GM12878 (cell line): ENCODE data around the gene IFI35. TPM values are rescaled to one million over a fixed set of nuclear protein-coding genes. Genes with fewer than 3 reads are reported as not detected.

Experiments
- CREB1 ChIP-seq: IDR thresholded peaks from 2 replicates; pipeline ENCODE4 v1.6.1; 2012; ENCODE audit warnings: low read depth, mild to moderate bottlenecking, inconsistent platforms
- EP300 ChIP-seq, 2 experiments: fragments of 150-350 bp in 1 of 2; IDR thresholded peaks; 2 replicates each; pipeline ENCODE4 v1.6.1; 2011 to 2012; ENCODE audit warnings: low read depth in 2 of 2, low read length in 2 of 2, borderline replicate concordance in 1 of 2, improper control_type of control experiment in 1 of 2, inconsistent platforms in 1 of 2; ENCODE audit not compliant: control insufficient read depth in 1 of 2
- FOXK2 ChIP-seq: fragments of 450-650 bp; IDR thresholded peaks from 2 replicates; pipeline ENCODE4 v1.6.1; 2017; ENCODE audit warnings: mild to moderate bottlenecking, moderate library complexity
- IKZF1 ChIP-seq: fragments of 450-650 bp; conservative IDR thresholded peaks from 2 replicates; pipeline ENCODE4 v1.6.1; 2017; ENCODE audit warnings: antibody characterized with exemption, mild to moderate bottlenecking
- NBN ChIP-seq: fragments of 450-650 bp; IDR thresholded peaks from 2 replicates; pipeline ENCODE4 v1.6.1; 2016
- NFIC ChIP-seq: IDR thresholded peaks from 2 replicates; pipeline ENCODE4 v1.6.1; 2012; ENCODE audit warnings: low read depth, mild to moderate bottlenecking, inconsistent platforms, low read length, moderate library complexity
- NR2F1 ChIP-seq: fragments of 450-650 bp; conservative IDR thresholded peaks from 2 replicates; pipeline ENCODE4 v1.6.1; 2017; ENCODE audit warnings: mild to moderate bottlenecking
- PAX8 ChIP-seq: fragments of 450-650 bp; IDR thresholded peaks from 2 replicates; pipeline ENCODE4 v1.6.1; 2017; ENCODE audit warnings: mild to moderate bottlenecking, moderate library complexity
- RUNX3 ChIP-seq: IDR thresholded peaks from 2 replicates; pipeline ENCODE4 v1.6.1; 2012; ENCODE audit warnings: low read length, inconsistent platforms
- SP1 ChIP-seq: IDR thresholded peaks from one replicate; pipeline ENCODE4 v1.6.1; 2011; ENCODE audit warnings: low read depth, low read length
- STAT3 ChIP-seq: IDR thresholded peaks from 2 replicates; pipeline ENCODE4 v1.6.1; 2011; ENCODE audit warnings: low read depth, low read length, improper control_type of control experiment
- TAF1 ChIP-seq: IDR thresholded peaks from 2 replicates; pipeline ENCODE4 v1.6.1; 2011; ENCODE audit warnings: mild to moderate bottlenecking, low read depth, low read length, borderline replicate concordance
- TBL1XR1 ChIP-seq: IDR thresholded peaks from 2 replicates; pipeline ENCODE4 v1.6.1; 2012; ENCODE audit warnings: low read depth, low read length, improper control_type of control experiment
- TCF12 ChIP-seq: IDR thresholded peaks from 2 replicates; pipeline ENCODE4 v1.6.1; 2011; ENCODE audit warnings: low read depth, mild to moderate bottlenecking, low read length
- WRNIP1 ChIP-seq: IDR thresholded peaks from 2 replicates; pipeline ENCODE4 v1.6.1; 2011; ENCODE audit warnings: low read depth, low read length, improper control_type of control experiment, borderline replicate concordance
- ZBTB4 ChIP-seq: fragments of 450-650 bp; formaldehyde crosslinking; IDR thresholded peaks from 2 replicates; pipeline ENCODE4 v1.4.0; 2022; ENCODE audit warnings: mild to moderate bottlenecking, moderate library complexity
- ZNF217 ChIP-seq: fragments of 450-650 bp; IDR thresholded peaks from 2 replicates; pipeline ENCODE4 v1.6.1; 2017; ENCODE audit warnings: antibody characterized with exemption, mild to moderate bottlenecking
- ZNF384 ChIP-seq: IDR thresholded peaks from 2 replicates; pipeline ENCODE4 v1.6.1; 2012; ENCODE audit warnings: low read depth, mild to moderate bottlenecking, low read length, improper control_type of control experiment, borderline replicate concordance
- polyA plus RNA-seq, 11 experiments: library from polyadenylated mRNA; depleted of rRNA in 4 of 11; unstranded in 6 of 11; stranded (reverse) in 5 of 11; fragments of >200 nt; fragmentation: Nextera tagmentation in 4 of 11; fragmentation: Illumina TruSeq in 1 of 11; extraction: Ambion mirVana in 4 of 11; extraction: Trizol in 1 of 11; gene quantifications; 1 replicate in 1 of 11; 2 replicates in 10 of 11; pipeline versions ENCODE4 v1.2.1 to v1.2.3, GENCODE V29; 2011 to 2016; ENCODE audit warnings: inconsistent platforms in 2 of 11, missing spikeins in 2 of 11, low read depth in 1 of 11
- total RNA-seq, 4 experiments: library from RNA; depleted of rRNA in 3 of 4; stranded (reverse); fragments of >200 nt in 3 of 4; fragmentation: Illumina TruSeq in 1 of 4; extraction: Trizol in 1 of 4; gene quantifications; 2 replicates each; pipeline versions ENCODE4 v1.2.1 to v1.2.3, GENCODE V29; 2013 to 2021
- TF ChIP-seq, protein P1 (sequence below): IDR thresholded peaks from 2 replicates; pipeline ENCODE4 v1.6.1; 2011; ENCODE audit warnings: borderline replicate concordance, low read depth, mild to moderate bottlenecking, moderate library complexity, low read length; ENCODE audit not compliant: insufficient read depth, poor library complexity, severe bottlenecking
- TF ChIP-seq, protein P2 (sequence below): IDR thresholded peaks from 2 replicates; pipeline ENCODE4 v1.6.1; 2012; ENCODE audit warnings: low read depth, low read length, improper control_type of control experiment
- TF ChIP-seq, protein P3 (sequence below): fragments of 450-650 bp; IDR thresholded peaks from 2 replicates; pipeline ENCODE4 v1.6.1; 2017; ENCODE audit warnings: low read depth, mild to moderate bottlenecking, moderate library complexity
- TF ChIP-seq, protein P4 (sequence below): IDR thresholded peaks from 2 replicates; pipeline ENCODE4 v1.6.1; 2011; ENCODE audit warnings: low read depth, mild to moderate bottlenecking, low read length, moderate library complexity, borderline replicate concordance; ENCODE audit errors: extremely low read depth
- TF ChIP-seq, protein P5 (sequence below): fragments of 450-650 bp; IDR thresholded peaks from 2 replicates; pipeline ENCODE4 v1.6.1; 2016; ENCODE audit warnings: mild to moderate bottlenecking

The IFI35 gene
- total and polyA plus RNA-seq, 10 of the 15 experiments (the other 5 are each of a cell fraction or from before 2014, with no cell fraction given) = 18.4 to 92.2 (median 65.3) TPM

GRCh38 chr17:42985225-42985624 is 21.4 kb upstream of the IFI35 start (continued):
- TF ChIP-seq EP300 (IDR thresholded peaks at IDR 0.05; ENCODE audit: borderline replicate concordance in 1 of 2, control insufficient read depth in 1 of 2, low read depth in 2 of 2, low read length in 2 of 2) = peak in 1 of 2 experiments; percentile 74; a peak in 1 of 4 replicates
- TF ChIP-seq, protein P1, sequence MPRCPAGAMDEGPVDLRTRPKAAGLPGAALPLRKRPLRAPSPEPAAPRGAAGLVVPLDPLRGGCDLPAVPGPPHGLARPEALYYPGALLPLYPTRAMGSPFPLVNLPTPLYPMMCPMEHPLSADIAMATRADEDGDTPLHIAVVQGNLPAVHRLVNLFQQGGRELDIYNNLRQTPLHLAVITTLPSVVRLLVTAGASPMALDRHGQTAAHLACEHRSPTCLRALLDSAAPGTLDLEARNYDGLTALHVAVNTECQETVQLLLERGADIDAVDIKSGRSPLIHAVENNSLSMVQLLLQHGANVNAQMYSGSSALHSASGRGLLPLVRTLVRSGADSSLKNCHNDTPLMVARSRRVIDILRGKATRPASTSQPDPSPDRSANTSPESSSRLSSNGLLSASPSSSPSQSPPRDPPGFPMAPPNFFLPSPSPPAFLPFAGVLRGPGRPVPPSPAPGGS = no peak
- TF ChIP-seq, protein P2, sequence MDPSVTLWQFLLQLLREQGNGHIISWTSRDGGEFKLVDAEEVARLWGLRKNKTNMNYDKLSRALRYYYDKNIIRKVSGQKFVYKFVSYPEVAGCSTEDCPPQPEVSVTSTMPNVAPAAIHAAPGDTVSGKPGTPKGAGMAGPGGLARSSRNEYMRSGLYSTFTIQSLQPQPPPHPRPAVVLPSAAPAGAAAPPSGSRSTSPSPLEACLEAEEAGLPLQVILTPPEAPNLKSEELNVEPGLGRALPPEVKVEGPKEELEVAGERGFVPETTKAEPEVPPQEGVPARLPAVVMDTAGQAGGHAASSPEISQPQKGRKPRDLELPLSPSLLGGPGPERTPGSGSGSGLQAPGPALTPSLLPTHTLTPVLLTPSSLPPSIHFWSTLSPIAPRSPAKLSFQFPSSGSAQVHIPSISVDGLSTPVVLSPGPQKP = no peak
- no peak for TF ChIP-seq NBN
- TF ChIP-seq WRNIP1 = no peak
- TF ChIP-seq, protein P3, sequence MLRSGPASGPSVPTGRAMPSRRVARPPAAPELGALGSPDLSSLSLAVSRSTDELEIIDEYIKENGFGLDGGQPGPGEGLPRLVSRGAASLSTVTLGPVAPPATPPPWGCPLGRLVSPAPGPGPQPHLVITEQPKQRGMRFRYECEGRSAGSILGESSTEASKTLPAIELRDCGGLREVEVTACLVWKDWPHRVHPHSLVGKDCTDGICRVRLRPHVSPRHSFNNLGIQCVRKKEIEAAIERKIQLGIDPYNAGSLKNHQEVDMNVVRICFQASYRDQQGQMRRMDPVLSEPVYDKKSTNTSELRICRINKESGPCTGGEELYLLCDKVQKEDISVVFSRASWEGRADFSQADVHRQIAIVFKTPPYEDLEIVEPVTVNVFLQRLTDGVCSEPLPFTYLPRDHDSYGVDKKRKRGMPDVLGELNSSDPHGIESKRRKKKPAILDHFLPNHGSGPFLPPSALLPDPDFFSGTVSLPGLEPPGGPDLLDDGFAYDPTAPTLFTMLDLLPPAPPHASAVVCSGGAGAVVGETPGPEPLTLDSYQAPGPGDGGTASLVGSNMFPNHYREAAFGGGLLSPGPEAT = peak; percentile 84
- TF ChIP-seq ZBTB4 (CRISPR knock-in tag) = no peak
- TF ChIP-seq RUNX3 = peak; percentile 38; the same call in 1 of the 2 replicates
- TF ChIP-seq SP1 = no peak
- TF ChIP-seq FOXK2 = no peak
- no peak for TF ChIP-seq PAX8
- TF ChIP-seq TBL1XR1 = no peak
- TF ChIP-seq NR2F1 = no peak
- TF ChIP-seq, protein P4, sequence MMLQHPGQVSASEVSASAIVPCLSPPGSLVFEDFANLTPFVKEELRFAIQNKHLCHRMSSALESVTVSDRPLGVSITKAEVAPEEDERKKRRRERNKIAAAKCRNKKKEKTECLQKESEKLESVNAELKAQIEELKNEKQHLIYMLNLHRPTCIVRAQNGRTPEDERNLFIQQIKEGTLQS = no peak
- no peak for TF ChIP-seq STAT3
- 0 out of 2 replicates have a peak, but pooled peaks have one; percentile 24 for TF ChIP-seq TAF1
- no peak for TF ChIP-seq CREB1
- TF ChIP-seq ZNF217 = peak; percentile 86; the same call in 1 of the 2 replicates
- TF ChIP-seq TCF12 = no peak
- peak; percentile 60 for TF ChIP-seq NFIC
- peak; percentile 81 for TF ChIP-seq IKZF1
- TF ChIP-seq, protein P5, sequence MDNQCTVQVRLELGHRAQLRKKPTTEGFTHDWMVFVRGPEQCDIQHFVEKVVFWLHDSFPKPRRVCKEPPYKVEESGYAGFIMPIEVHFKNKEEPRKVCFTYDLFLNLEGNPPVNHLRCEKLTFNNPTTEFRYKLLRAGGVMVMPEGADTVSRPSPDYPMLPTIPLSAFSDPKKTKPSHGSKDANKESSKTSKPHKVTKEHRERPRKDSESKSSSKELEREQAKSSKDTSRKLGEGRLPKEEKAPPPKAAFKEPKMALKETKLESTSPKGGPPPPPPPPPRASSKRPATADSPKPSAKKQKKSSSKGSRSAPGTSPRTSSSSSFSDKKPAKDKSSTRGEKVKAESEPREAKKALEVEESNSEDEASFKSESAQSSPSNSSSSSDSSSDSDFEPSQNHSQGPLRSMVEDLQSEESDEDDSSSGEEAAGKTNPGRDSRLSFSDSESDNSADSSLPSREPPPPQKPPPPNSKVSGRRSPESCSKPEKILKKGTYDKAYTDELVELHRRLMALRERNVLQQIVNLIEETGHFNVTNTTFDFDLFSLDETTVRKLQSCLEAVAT = 0 out of 2 replicates have a peak, but pooled peaks have one; percentile 39
- TF ChIP-seq ZNF384 = peak; percentile 38; the same call in 1 of the 2 replicates
